ENCODE results near the gene ADCY3. TPM values are rescaled to one million over a fixed set of nuclear protein-coding genes. Genes with fewer than 3 reads are reported as not detected.
A peak's percentile ranks its signal among the peaks of the same experiment; 100 is the strongest.

Gene ADCY3
- polyA plus RNA-seq, 1 of the 3 experiments (the other 2 are of a cell fraction), result 53.9 TPM

DNA sequence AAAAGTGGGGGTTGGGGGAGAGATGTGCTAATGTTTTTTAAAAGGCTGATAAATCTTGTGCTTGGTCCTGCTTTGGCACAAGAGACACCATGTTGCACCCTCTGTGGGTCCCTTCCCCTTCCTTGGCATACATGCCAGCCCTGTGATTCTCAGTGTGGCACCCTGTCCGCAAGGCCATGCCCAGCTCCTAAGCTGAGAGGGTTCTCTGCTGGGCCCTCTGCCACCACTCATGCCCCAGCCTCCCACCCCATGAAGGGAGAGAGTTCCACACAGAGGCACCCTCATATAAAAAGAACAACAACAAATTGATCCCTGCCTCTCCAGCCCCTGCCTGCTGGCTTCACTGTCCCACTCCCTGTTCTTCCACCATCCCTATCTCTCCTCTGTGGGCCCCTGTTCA, 2.5 kb upstream of the ADCY3 start:
- no peak overlapping the region for H2AFZ ChIP-seq (ENCODE audit: low read depth)
- no peak overlapping the region for H3K4me2 ChIP-seq
- H3K9me3 ChIP-seq, result no peaks in the 10 kb centered on the region
- H3K27ac ChIP-seq (ENCODE audit: low read depth in 2 of 2, low read length in 1 of 2), result no peak overlapping the region
- H3K9ac ChIP-seq, result no peak overlapping the region
- H3K4me1 ChIP-seq (ENCODE audit: control insufficient read depth in 1 of 2, insufficient read depth in 2 of 2, low read depth in 1 of 2, low read length in 1 of 2), result peaks cover 0 to 20% of the 10 kb centered on the region in 2 experiments; a peak in 1 of 4 replicates
- H3K9me2 ChIP-seq, result no peaks in the 10 kb centered on the region
- TF ChIP-seq TEAD4 (IDR thresholded peaks at IDR 0.05; ENCODE audit: borderline replicate concordance, insufficient read depth) (no peak), GABPA (IDR thresholded peaks at IDR 0.05; ENCODE audit: low read depth) (no peak), FOXM1 (IDR thresholded peaks at IDR 0.05; ENCODE audit: low read depth) (no peak), MEF2A (IDR thresholded peaks at IDR 0.05; ENCODE audit: borderline replicate concordance, low read depth) (no peak)
- TF ChIP-seq, protein P1, sequence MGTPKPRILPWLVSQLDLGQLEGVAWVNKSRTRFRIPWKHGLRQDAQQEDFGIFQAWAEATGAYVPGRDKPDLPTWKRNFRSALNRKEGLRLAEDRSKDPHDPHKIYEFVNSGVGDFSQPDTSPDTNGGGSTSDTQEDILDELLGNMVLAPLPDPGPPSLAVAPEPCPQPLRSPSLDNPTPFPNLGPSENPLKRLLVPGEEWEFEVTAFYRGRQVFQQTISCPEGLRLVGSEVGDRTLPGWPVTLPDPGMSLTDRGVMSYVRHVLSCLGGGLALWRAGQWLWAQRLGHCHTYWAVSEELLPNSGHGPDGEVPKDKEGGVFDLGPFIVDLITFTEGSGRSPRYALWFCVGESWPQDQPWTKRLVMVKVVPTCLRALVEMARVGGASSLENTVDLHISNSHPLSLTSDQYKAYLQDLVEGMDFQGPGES (IDR thresholded peaks at IDR 0.05; ENCODE audit: low read depth, low read length), result no peak
- TF ChIP-seq, protein P2, sequence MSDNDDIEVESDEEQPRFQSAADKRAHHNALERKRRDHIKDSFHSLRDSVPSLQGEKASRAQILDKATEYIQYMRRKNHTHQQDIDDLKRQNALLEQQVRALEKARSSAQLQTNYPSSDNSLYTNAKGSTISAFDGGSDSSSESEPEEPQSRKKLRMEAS (IDR thresholded peaks at IDR 0.05; ENCODE audit: low read depth), result no peak
- TF ChIP-seq, protein P3, sequence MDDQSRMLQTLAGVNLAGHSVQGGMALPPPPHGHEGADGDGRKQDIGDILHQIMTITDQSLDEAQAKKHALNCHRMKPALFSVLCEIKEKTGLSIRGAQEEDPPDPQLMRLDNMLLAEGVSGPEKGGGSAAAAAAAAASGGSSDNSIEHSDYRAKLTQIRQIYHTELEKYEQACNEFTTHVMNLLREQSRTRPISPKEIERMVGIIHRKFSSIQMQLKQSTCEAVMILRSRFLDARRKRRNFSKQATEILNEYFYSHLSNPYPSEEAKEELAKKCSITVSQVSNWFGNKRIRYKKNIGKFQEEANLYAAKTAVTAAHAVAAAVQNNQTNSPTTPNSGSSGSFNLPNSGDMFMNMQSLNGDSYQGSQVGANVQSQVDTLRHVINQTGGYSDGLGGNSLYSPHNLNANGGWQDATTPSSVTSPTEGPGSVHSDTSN (IDR thresholded peaks at IDR 0.05), result no peak
- H3K27me3 ChIP-seq (ENCODE audit: insufficient read depth), result no peaks in the 10 kb centered on the region
- 82% methylated on average over 1 of the region's 1 CpG for WGBS (ENCODE audit: low lambda C conversion rate)
- CTCF ChIA-PET, result interaction anchor here (1.5 kb wide), 1 partner anchor 13 kb away, joined by 3 read pairs; no protein-coding TSS in a partner anchor
- peaks cover 8% of the 10 kb centered on the region; the same call in 1 of the 2 replicates for H3K79me2 ChIP-seq (ENCODE audit: insufficient read depth)
- H3K4me3 ChIP-seq (ENCODE audit: low read depth in 2 of 2, low read length in 1 of 2), result no peak overlapping the region
- no peak for DNase-seq
- no peaks in the 10 kb centered on the region for H4K20me1 ChIP-seq (ENCODE audit: insufficient read depth)
- H3F3A ChIP-seq (replicated peaks; ENCODE audit: insufficient read depth), result peaks cover 6% of the 10 kb centered on the region
- POLR2A ChIA-PET, result no interaction called here
- H3K36me3 ChIP-seq (replicated peaks in 1 of 2; ENCODE audit: control insufficient read depth in 1 of 2, insufficient read depth in 2 of 2, low read length in 1 of 2), result no peaks in the 10 kb centered on the region

DNA sequence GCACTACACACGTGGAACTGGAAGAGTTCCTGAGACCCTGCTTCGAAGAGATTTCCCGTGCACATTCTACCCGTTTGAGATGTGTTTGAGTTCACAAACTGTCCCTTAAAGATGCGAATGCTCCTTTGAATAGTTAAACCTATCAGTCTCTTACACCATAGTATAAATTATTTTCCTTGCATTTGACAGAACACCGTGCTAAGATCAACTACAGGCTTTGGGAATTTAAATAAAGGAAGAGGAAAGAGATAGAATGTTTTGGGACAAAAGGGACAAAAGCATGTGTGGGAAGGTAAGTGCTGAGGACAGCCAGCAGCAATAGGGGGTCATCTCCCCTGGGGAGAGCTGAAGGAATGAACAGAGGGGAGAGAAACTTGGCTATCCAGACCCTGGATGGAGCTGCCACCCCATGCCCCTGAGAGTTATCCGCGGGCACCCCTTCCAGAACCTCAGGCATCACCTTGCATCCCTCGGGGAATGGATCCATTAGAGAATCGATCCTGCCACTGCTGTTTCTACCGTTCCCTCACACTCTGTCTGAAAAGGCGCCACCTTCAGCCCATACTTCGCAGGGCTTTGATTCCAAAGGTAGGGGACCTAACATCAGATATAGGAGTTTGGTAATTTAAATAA, 888 bp upstream of the ADCY3 start:
- peak; percentile 70 for DNase-seq
- H3K9me2 ChIP-seq, result no peaks in the 10 kb centered on the region
- no peak overlapping the region for H3K27ac ChIP-seq (ENCODE audit: low read depth in 2 of 2, low read length in 1 of 2)
- H3K36me3 ChIP-seq (replicated peaks in 1 of 2; ENCODE audit: control insufficient read depth in 1 of 2, insufficient read depth in 2 of 2, low read length in 1 of 2), result no peaks in the 10 kb centered on the region
- H3K4me2 ChIP-seq, result peak overlapping the region; percentile 84
- H3K27me3 ChIP-seq (ENCODE audit: insufficient read depth), result no peaks in the 10 kb centered on the region
- H2AFZ ChIP-seq (ENCODE audit: low read depth), result peak overlapping the region; percentile 90
- CTCF ChIA-PET, result interaction anchor here (0.6 to 3.1 kb wide), 11 partner anchors 8 to 744 kb away, joined by 3 to 11 read pairs (median 3); no protein-coding TSS in a partner anchor
- H3F3A ChIP-seq (replicated peaks; ENCODE audit: insufficient read depth), result peaks cover 6% of the 10 kb centered on the region
- H4K20me1 ChIP-seq (ENCODE audit: insufficient read depth), result no peaks in the 10 kb centered on the region
- POLR2A ChIA-PET, result interaction anchor here (1.0 kb wide), 1 partner anchor 52 kb away, joined by 3 read pairs; no protein-coding TSS in a partner anchor
- 12% methylated on average over 13 of the region's 13 CpGs for WGBS (ENCODE audit: low lambda C conversion rate)
- peak overlapping the region; percentile 66 to 71 for H3K4me3 ChIP-seq (ENCODE audit: low read depth in 2 of 2, low read length in 1 of 2)
- peak; percentile 32 for TF ChIP-seq RAD21 (IDR thresholded peaks at IDR 0.05; ENCODE audit: low read length)
- TF ChIP-seq, protein P4, sequence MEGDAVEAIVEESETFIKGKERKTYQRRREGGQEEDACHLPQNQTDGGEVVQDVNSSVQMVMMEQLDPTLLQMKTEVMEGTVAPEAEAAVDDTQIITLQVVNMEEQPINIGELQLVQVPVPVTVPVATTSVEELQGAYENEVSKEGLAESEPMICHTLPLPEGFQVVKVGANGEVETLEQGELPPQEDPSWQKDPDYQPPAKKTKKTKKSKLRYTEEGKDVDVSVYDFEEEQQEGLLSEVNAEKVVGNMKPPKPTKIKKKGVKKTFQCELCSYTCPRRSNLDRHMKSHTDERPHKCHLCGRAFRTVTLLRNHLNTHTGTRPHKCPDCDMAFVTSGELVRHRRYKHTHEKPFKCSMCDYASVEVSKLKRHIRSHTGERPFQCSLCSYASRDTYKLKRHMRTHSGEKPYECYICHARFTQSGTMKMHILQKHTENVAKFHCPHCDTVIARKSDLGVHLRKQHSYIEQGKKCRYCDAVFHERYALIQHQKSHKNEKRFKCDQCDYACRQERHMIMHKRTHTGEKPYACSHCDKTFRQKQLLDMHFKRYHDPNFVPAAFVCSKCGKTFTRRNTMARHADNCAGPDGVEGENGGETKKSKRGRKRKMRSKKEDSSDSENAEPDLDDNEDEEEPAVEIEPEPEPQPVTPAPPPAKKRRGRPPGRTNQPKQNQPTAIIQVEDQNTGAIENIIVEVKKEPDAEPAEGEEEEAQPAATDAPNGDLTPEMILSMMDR (IDR thresholded peaks at IDR 0.05), result peak; percentile 64
- peak; percentile 23; the same call in 1 of the 2 replicates for TF ChIP-seq SMC3 (IDR thresholded peaks at IDR 0.05; ENCODE audit: low read depth, low read length)
- TF ChIP-seq EZH2phosphoT487 (IDR thresholded peaks at IDR 0.05; ENCODE audit: borderline replicate concordance, low read depth), result no peak
- peaks cover 8% of the 10 kb centered on the region; the same call in 1 of the 2 replicates for H3K79me2 ChIP-seq (ENCODE audit: insufficient read depth)
- H3K9ac ChIP-seq, result peak overlapping the region; percentile 48
- no peaks in the 10 kb centered on the region for H3K9me3 ChIP-seq
- H3K4me1 ChIP-seq (ENCODE audit: control insufficient read depth in 1 of 2, insufficient read depth in 2 of 2, low read depth in 1 of 2, low read length in 1 of 2), result peaks cover 0 to 27% of the 10 kb centered on the region in 2 experiments; a peak in 1 of 4 replicates
